IMR-90 (cell line): ENCODE results near the gene GNAZ. TPM values are rescaled to one million over a fixed set of nuclear protein-coding genes. Genes with fewer than 3 reads are reported as not detected.

Experiments
- ATAC-seq: fragments of 200-7000 bp; cut with Tn5 transposase; 2 replicates; pipeline ENCODE4 v1.9.1; 2020; ENCODE audit warnings: low read depth, mild to moderate bottlenecking, moderate library complexity
- BruUV-seq: library from RNA; stranded (reverse); fragments of 400-500 nt; replicated peaks from 2 replicates; lab custom pipeline; 2021; lab: Mats Ljungman, UMichigan
- CTCF ChIA-PET: fragments of 300-600 bp; formaldehyde crosslinking; extraction: SDS; loops from one replicate; lab custom pipeline; 2021; ENCODE audit warnings: antibody characterized with exemption; lab: Yijun Ruan, JAX
- POLR2A ChIA-PET: fragments of 300-600 bp; sonication (Branson Sonifier 250); formaldehyde crosslinking; loops from one replicate; lab custom pipeline; 2022; ENCODE audit warnings: antibody characterized with exemption; ENCODE audit not compliant: unreplicated experiment; lab: Charles Lee
- DNase-seq: peaks from one replicate; pipeline ENCODE4 v3.0.0; 2013
- H2AFZ ChIP-seq: replicated peaks from 2 replicates; pipeline ENCODE3; 2013; ENCODE audit warnings: low read length, mild to moderate bottlenecking; ENCODE audit not compliant: poor library complexity
- H2AK5ac ChIP-seq: 2 replicates; pipeline ENCODE4 v1.6.1; 2013; ENCODE audit warnings: low read depth, low read length, inconsistent platforms
- H2AK9ac ChIP-seq: replicated peaks from 2 replicates; pipeline ENCODE3; 2013; ENCODE audit warnings: mild to moderate bottlenecking, low read depth, low read length, moderate library complexity; ENCODE audit not compliant: poor library complexity
- H2BK120ac ChIP-seq: 2 replicates; pipeline ENCODE4 v1.6.1; 2013; ENCODE audit warnings: low read depth, low read length, inconsistent platforms
- H2BK15ac ChIP-seq: 3 replicates; pipeline ENCODE4 v1.6.1; 2013; ENCODE audit warnings: low read depth, low read length, inconsistent platforms
- H2BK20ac ChIP-seq: 2 replicates; pipeline ENCODE4 v1.6.1; 2013; ENCODE audit warnings: low read depth, mild to moderate bottlenecking, inconsistent platforms, low read length, moderate library complexity
- H2BK5ac ChIP-seq: 2 replicates; pipeline ENCODE4 v1.6.1; 2013; ENCODE audit warnings: mild to moderate bottlenecking, low read depth, low read length, inconsistent platforms; ENCODE audit not compliant: poor library complexity, severe bottlenecking
- H3K14ac ChIP-seq: replicated peaks from 2 replicates; pipeline ENCODE4 v1.6.1; 2013; ENCODE audit warnings: low read depth, low read length, inconsistent platforms
- H3K18ac ChIP-seq: 2 replicates; pipeline ENCODE4 v1.6.1; 2013; ENCODE audit warnings: low read depth, low read length, control low read depth
- H3K23ac ChIP-seq: 2 replicates; pipeline ENCODE4 v1.6.1; 2013; ENCODE audit warnings: low read depth, low read length, inconsistent platforms
- H3K27ac ChIP-seq: 2 replicates; pipeline ENCODE4 v1.5.1; 2013; ENCODE audit warnings: mild to moderate bottlenecking, control low read depth, low read length; ENCODE audit not compliant: insufficient read depth
- H3K27me3 ChIP-seq: 2 replicates; pipeline ENCODE4 v1.6.1; 2013; ENCODE audit warnings: low read length; ENCODE audit not compliant: control insufficient read depth, insufficient read depth
- H3K36me3 ChIP-seq: 2 replicates; pipeline ENCODE4 v1.6.1; 2013; ENCODE audit warnings: low read length, mixed read lengths; ENCODE audit not compliant: control insufficient read depth, insufficient read depth
- H3K4ac ChIP-seq: 2 replicates; pipeline ENCODE4 v1.6.1; 2013; ENCODE audit warnings: low read depth, low read length, inconsistent platforms
- H3K4me1 ChIP-seq: 2 replicates; pipeline ENCODE4 v1.6.1; 2013; ENCODE audit warnings: low read length, mixed read lengths; ENCODE audit not compliant: control insufficient read depth, insufficient read depth
- H3K4me2 ChIP-seq: 2 replicates; pipeline ENCODE4 v1.6.1; 2013; ENCODE audit warnings: low read depth, mild to moderate bottlenecking, control low read depth, low read length, moderate library complexity
- H3K4me3 ChIP-seq: 2 replicates; pipeline ENCODE4 v1.5.1; 2013; ENCODE audit warnings: low read depth, mild to moderate bottlenecking, control low read depth, low read length, moderate library complexity; ENCODE audit not compliant: insufficient read depth
- H3K56ac ChIP-seq: 2 replicates; pipeline ENCODE4 v1.6.1; 2013; ENCODE audit warnings: low read length, inconsistent platforms; ENCODE audit not compliant: insufficient read depth; ENCODE audit errors: extremely low read depth
- H3K79me1 ChIP-seq, 2 experiments: 2 replicates each; pipeline ENCODE4 v1.6.1; 2013; ENCODE audit warnings: low read length in 2 of 2, inconsistent platforms in 1 of 2, low read depth in 1 of 2
- H3K9ac ChIP-seq: 2 replicates; pipeline ENCODE4 v1.6.1; 2013; ENCODE audit warnings: low read depth, low read length, control low read depth
- H3K9me1 ChIP-seq: 2 replicates; pipeline ENCODE4 v1.6.1; 2013; ENCODE audit warnings: low read length, inconsistent platforms; ENCODE audit not compliant: insufficient read depth
- H3K9me3 ChIP-seq: 2 replicates; pipeline ENCODE4 v1.6.1; 2013; ENCODE audit warnings: low read length; ENCODE audit not compliant: control insufficient read depth, insufficient read depth
- H4K20me1 ChIP-seq: 2 replicates; pipeline ENCODE4 v1.6.1; 2013; ENCODE audit warnings: low read length, inconsistent platforms; ENCODE audit not compliant: insufficient read depth
- H4K5ac ChIP-seq: 2 replicates; pipeline ENCODE4 v1.6.1; 2013; ENCODE audit warnings: mild to moderate bottlenecking, low read depth, low read length, control low read depth
- H4K8ac ChIP-seq, 2 experiments: 2 replicates each; pipeline ENCODE4 v1.6.1; 2013; ENCODE audit warnings: low read depth in 2 of 2, low read length in 2 of 2, control low read depth in 1 of 2, inconsistent platforms in 1 of 2
- H4K91ac ChIP-seq: 2 replicates; pipeline ENCODE4 v1.6.1; 2013; ENCODE audit warnings: low read depth, low read length, inconsistent platforms; ENCODE audit not compliant: insufficient read depth
- CEBPB ChIP-seq: IDR thresholded peaks from 2 replicates; pipeline ENCODE4 v1.6.1; 2012; ENCODE audit warnings: low read depth, low read length, improper control_type of control experiment
- ELK1 ChIP-seq: fragments of 150-350 bp; IDR thresholded peaks from 2 replicates; pipeline ENCODE4 v1.6.1; 2016; ENCODE audit warnings: low read depth, mild to moderate bottlenecking, low read length, moderate library complexity, borderline replicate concordance
- MAFK ChIP-seq: IDR thresholded peaks from 2 replicates; pipeline ENCODE4 v1.6.1; 2012; ENCODE audit warnings: low read depth, low read length, improper control_type of control experiment
- MAZ ChIP-seq: IDR thresholded peaks from 2 replicates; pipeline ENCODE4 v1.6.1; 2012; ENCODE audit warnings: low read depth, mild to moderate bottlenecking, low read length, improper control_type of control experiment, moderate library complexity, borderline replicate concordance
- MXI1 ChIP-seq: IDR thresholded peaks from 2 replicates; pipeline ENCODE4 v1.6.1; 2012; ENCODE audit warnings: low read depth, mild to moderate bottlenecking, low read length, moderate library complexity, borderline replicate concordance
- NFE2L2 ChIP-seq: fragments of 150-350 bp; IDR thresholded peaks from 2 replicates; pipeline ENCODE4 v1.6.1; 2016; ENCODE audit warnings: low read depth, mild to moderate bottlenecking, low read length
- RAD21 ChIP-seq: IDR thresholded peaks from 2 replicates; pipeline ENCODE4 v1.6.1; 2012; ENCODE audit warnings: low read length, improper control_type of control experiment
- RCOR1 ChIP-seq: IDR thresholded peaks from 2 replicates; pipeline ENCODE4 v1.6.1; 2012; ENCODE audit warnings: mild to moderate bottlenecking, low read length, improper control_type of control experiment; ENCODE audit not compliant: insufficient replicate concordance
- RFX5 ChIP-seq: IDR thresholded peaks from 2 replicates; pipeline ENCODE4 v1.8.0; 2012; ENCODE audit warnings: low read depth, mild to moderate bottlenecking, low read length, moderate library complexity
- WGBS, 2 experiments: methylation state at CpG; one replicate each; pipeline versions ENCODE4 v1.1.5 to v1.1.7; 2013; ENCODE audit warnings: missing lambda C conversion rate in 2 of 2; ENCODE audit not compliant: insufficient read length in 1 of 2; ENCODE audit errors: extremely low coverage in 2 of 2; 5-methylcytosine and 5-hydroxymethylcytosine counted together
- dilution Hi-C: fragments of 300-500 bp; cut with HindIII; formaldehyde crosslinking; loops from one replicate; pipeline ENCODE4 v1.14.3; 2018; ENCODE audit warnings: low sequenced_read_pairs; ENCODE audit not compliant: unreplicated experiment
- in situ Hi-C: fragments of 300-500 bp; cut with MboI; formaldehyde crosslinking; loops from 3 replicates; pipeline ENCODE4 v1.14.3; 2019; ENCODE audit warnings: low sequenced_read_pairs, inconsistent platforms, mixed read lengths
- intact Hi-C: fragments of 100-400 bp; cut with micrococcal nuclease; formaldehyde crosslinking; loops from 2 replicates; pipeline ENCODE4 v1.10.0; 2022
- polyA plus RNA-seq, 3 experiments: library from polyadenylated mRNA; depleted of rRNA; stranded (reverse); fragments of >200 nt; gene quantifications; 2 replicates each; pipeline ENCODE4 v1.2.3, GENCODE V29; 2012; ENCODE audit warnings: low replicate concordance in 1 of 3
- total RNA-seq: library from RNA; depleted of rRNA; stranded (reverse); fragments of >200 nt; gene quantifications from 2 replicates; pipeline ENCODE4 v1.2.3, GENCODE V29; 2012
- TF ChIP-seq, protein P1 (sequence below): fragments of 150-350 bp; IDR thresholded peaks from 2 replicates; pipeline ENCODE4 v1.6.1; 2017; ENCODE audit warnings: mild to moderate bottlenecking, antibody characterized with exemption, low read length, low read depth
- TF ChIP-seq, protein P2 (sequence below): conservative IDR thresholded peaks from 2 replicates; pipeline ENCODE4 v1.5.1; 2012; ENCODE audit warnings: mild to moderate bottlenecking, low read depth, low read length, improper control_type of control experiment

The GNAZ gene
- total and polyA plus RNA-seq, 2 of the 4 experiments (the other 2 are of a cell fraction): 1.5 to 2.5 TPM

- H3K4me3 ChIP-seq: no peak overlapping the region
- TF ChIP-seq RFX5 (no peak), MAZ (no peak), MAFK (no peak), RAD21 (no peak), RCOR1 (no peak), NFE2L2 (no peak), CEBPB (no peak), MXI1 (no peak), ELK1 (no peak)
- TF ChIP-seq, protein P1, sequence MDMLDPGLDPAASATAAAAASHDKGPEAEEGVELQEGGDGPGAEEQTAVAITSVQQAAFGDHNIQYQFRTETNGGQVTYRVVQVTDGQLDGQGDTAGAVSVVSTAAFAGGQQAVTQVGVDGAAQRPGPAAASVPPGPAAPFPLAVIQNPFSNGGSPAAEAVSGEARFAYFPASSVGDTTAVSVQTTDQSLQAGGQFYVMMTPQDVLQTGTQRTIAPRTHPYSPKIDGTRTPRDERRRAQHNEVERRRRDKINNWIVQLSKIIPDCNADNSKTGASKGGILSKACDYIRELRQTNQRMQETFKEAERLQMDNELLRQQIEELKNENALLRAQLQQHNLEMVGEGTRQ: no peak
- TF ChIP-seq, protein P2, sequence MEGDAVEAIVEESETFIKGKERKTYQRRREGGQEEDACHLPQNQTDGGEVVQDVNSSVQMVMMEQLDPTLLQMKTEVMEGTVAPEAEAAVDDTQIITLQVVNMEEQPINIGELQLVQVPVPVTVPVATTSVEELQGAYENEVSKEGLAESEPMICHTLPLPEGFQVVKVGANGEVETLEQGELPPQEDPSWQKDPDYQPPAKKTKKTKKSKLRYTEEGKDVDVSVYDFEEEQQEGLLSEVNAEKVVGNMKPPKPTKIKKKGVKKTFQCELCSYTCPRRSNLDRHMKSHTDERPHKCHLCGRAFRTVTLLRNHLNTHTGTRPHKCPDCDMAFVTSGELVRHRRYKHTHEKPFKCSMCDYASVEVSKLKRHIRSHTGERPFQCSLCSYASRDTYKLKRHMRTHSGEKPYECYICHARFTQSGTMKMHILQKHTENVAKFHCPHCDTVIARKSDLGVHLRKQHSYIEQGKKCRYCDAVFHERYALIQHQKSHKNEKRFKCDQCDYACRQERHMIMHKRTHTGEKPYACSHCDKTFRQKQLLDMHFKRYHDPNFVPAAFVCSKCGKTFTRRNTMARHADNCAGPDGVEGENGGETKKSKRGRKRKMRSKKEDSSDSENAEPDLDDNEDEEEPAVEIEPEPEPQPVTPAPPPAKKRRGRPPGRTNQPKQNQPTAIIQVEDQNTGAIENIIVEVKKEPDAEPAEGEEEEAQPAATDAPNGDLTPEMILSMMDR: no peak
- DNase-seq: no peak
- H4K91ac ChIP-seq: no peak overlapping the region
- H3K9me1 ChIP-seq: no peaks in the 10 kb centered on the region
- no TSS peak for BruUV-seq
- no peak overlapping the region for H3K56ac ChIP-seq
- no peak overlapping the region for H4K8ac ChIP-seq
- in situ Hi-C loops: no loop called here
- H2BK5ac ChIP-seq: no peak overlapping the region
- no peak overlapping the region for H2BK15ac ChIP-seq
- H3K27ac ChIP-seq: no peak overlapping the region
- ChIA-PET POLR2A (no interaction called here), CTCF (interaction anchor here (1.5 kb wide), 1 partner anchor 24 kb away, joined by 3 read pairs; no protein-coding TSS in a partner anchor)
- H2AK9ac ChIP-seq: no peak overlapping the region
- H2BK20ac ChIP-seq: no peak overlapping the region
- no peak overlapping the region for H3K9ac ChIP-seq
- H3K27me3 ChIP-seq: peaks cover 14% of the 10 kb centered on the region; the same call in 1 of the 2 replicates
- H3K4me1 ChIP-seq: no peaks in the 10 kb centered on the region
- no peaks in the 10 kb centered on the region for H3K79me1 ChIP-seq
- intact Hi-C loops: no loop called here
- H4K20me1 ChIP-seq: no peaks in the 10 kb centered on the region
- H3K4me2 ChIP-seq: no peak overlapping the region
- H2AFZ ChIP-seq: no peak overlapping the region
- H3K4ac ChIP-seq: no peak overlapping the region
- no peaks in the 10 kb centered on the region for H3K9me3 ChIP-seq
- ATAC-seq: no peak
- dilution Hi-C loops: no loop called here
- H2AK5ac ChIP-seq: no peak overlapping the region
- H3K14ac ChIP-seq: no peak overlapping the region
- no peaks in the 10 kb centered on the region for H3K36me3 ChIP-seq
- H4K5ac ChIP-seq: no peak overlapping the region
- no peak overlapping the region for H2BK120ac ChIP-seq
- H3K18ac ChIP-seq: no peak overlapping the region
- H3K23ac ChIP-seq: no peak overlapping the region
- WGBS, 2 experiments: no CpG with 5 or more reads among the region's 8 CpGs
These were observed 1.4 kb upstream of the GNAZ start for GRCh38 chr22:23068832-23069385.
